CD4-positive, alpha-beta T cell treated with Interleukin-12 subunit alpha and Interleukin-12 subunit beta, for 1 hour (primary cell): ENCODE data around the gene SPATA31D4.

Source experiments
- DNase-seq: peaks from one replicate; pipeline ENCODE4 v3.0.0-alpha.2; 2020

The SPATA31D4 gene

DNA sequence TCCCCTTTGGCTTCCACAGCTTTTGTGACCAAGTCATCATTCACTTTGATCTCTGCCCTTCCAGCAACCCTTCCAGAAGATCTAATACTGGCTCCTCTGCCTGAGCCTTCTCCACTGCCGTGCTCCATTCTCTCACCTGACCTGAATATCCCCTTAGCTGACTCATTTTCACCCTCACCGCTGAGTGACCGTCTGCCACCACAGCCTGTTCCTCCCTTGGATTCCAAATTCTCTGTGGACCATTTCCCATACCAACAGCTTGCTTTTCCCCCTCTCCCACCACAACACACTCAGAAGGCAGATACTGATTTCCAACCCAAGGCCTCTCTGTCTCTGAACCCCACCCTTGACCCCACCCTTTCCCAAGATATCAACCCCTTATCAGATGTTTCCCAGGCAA is 39.8 kb downstream of the SPATA31D4 start:
- no peak for DNase-seq

DNA sequence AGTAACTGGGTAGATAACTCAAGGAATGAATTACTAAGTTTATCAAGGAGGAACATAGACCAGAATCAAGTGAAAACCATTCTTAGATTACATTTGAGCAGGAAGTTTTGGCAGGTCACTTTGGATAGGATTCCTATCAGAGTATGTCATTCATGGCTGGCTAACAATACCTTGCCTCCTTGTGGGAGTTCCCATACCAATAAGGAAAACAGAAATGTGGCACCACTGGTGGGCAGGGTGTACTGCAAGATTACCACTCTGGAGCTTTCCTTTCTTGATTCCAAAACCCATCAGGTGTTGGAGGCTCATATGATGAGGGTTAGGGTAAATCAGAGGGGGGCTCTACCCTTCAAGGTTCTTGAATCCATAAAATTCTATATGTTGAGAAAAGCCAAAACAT is 41.7 kb downstream of the SPATA31D4 start:
- DNase-seq = no peak

DNA sequence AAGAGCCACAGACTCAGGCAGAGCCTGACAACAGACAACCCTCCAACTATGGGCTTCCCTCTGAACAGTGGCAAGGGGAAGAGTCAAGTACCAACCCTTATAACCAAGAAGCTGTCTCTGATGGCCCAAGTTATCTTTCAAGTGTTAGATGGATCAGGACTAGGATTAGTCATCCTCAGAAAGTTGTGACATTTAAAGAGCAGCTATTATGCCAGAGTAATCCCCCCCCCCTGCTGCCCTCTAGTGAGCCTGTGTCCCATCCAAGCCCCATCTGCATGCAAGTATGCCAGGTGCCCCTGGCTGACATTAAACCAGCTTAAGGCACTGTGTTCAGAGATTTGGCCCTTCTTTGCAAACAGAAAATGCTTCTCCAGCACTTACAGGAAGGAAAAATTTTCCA is 43.5 kb downstream of the SPATA31D4 start:
- DNase-seq = no peak

GRCh38 chr9:81974764-81975163 is 46.5 kb downstream of the SPATA31D4 start:
- DNase-seq = no peak

DNA sequence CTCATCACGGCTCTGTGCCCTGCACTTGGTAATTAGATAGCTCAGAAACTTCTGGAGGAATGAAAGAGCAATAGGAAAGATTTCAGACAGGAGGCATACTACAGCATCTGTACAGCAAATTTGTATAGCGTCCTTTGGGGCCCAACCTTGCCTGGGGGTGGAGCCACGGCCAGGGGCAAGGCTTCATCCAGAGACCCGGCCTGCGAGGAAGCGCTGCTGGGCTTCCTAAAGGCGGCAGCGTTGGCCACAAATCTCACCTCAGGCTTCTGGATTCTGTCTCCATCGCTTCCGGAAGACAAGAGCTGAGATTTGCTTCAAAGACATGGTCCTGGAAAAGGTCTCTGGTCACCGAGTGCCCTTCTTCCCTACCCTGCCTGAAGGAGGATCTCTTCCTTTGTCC is 48.1 kb downstream of the SPATA31D4 start:
- no peak for DNase-seq

GRCh38 chr9:81979196-81979595 is 51.0 kb downstream of the SPATA31D4 start:
- no peak for DNase-seq

- no peak for DNase-seq
Measured at GRCh38 chr9:81980568-81980967, 52.3 kb downstream of the SPATA31D4 start.

- DNase-seq = no peak
Measured at GRCh38 chr9:81981883-81982282, 53.7 kb downstream of the SPATA31D4 start.
